Tibial nerve (tissue), 4 donors: ENCODE results near the gene ZNF616. TPM values are rescaled to one million over a fixed set of nuclear protein-coding genes. Genes with fewer than 3 reads are reported as not detected.

Experiments used
- DNase-seq, 2 donors: peaks; one replicate each; pipeline ENCODE4 v3.0.0-alpha.2; 2019; ENCODE audit warnings: low spot score in 2 of 2
- H3K27ac ChIP-seq, 4 donors: fragments of 200-600 bp; sonication (generic) in 3 of 4; one replicate each; pipeline ENCODE4 v1.5.1; 2017 to 2019; ENCODE audit warnings: mild to moderate bottlenecking in 1 of 4
- H3K27me3 ChIP-seq, 2 donors: fragments of 200-600 bp; sonication (generic) in 1 of 2; one replicate each; pipeline versions ENCODE4 v1.5.1 to v1.6.0; 2017 to 2019
- H3K36me3 ChIP-seq, 3 donors: fragments of 200-600 bp; sonication (generic); one replicate each; pipeline ENCODE4 v1.5.1; 2018 to 2019
- H3K4me1 ChIP-seq, 4 donors: fragments of 200-600 bp; sonication (generic) in 3 of 4; one replicate each; pipeline ENCODE4 v1.5.1; 2017 to 2019
- H3K4me3 ChIP-seq, 4 donors: fragments of 200-600 bp; sonication (generic) in 3 of 4; one replicate each; pipeline ENCODE4 v1.5.1; 2017 to 2019; ENCODE audit warnings: mild to moderate bottlenecking in 1 of 4, moderate library complexity in 1 of 4
- H3K9me3 ChIP-seq, 4 donors: fragments of 200-600 bp; sonication (generic) in 3 of 4; one replicate each; pipeline ENCODE4 v1.5.1; 2017 to 2019
- CTCF ChIP-seq, 5 experiments: fragments of 200-600 bp in 3 of 5; fragments of 450-650 bp in 2 of 5; sonication (generic) in 3 of 5; IDR thresholded peaks; one replicate each; pipeline ENCODE4 v1.5.1; 2016 to 2019; ENCODE audit warnings: antibody characterized with exemption in 5 of 5, mild to moderate bottlenecking in 3 of 5, moderate library complexity in 2 of 5
- EP300 ChIP-seq, 2 donors: sonication (generic); formaldehyde crosslinking; IDR thresholded peaks; one replicate each; pipeline ENCODE4 v1.6.1; 2017; ENCODE audit warnings: antibody characterized with exemption in 2 of 2, mild to moderate bottlenecking in 1 of 2
- POLR2A ChIP-seq, 2 donors: fragments of 450-650 bp; IDR thresholded peaks; one replicate each; pipeline ENCODE4 v1.6.1; 2017; ENCODE audit warnings: antibody characterized with exemption in 2 of 2, mild to moderate bottlenecking in 2 of 2, moderate library complexity in 2 of 2
- WGBS, 2 donors: methylation state at CpG; one replicate each; pipeline ENCODE4 v1.1.5; 2018; 5-methylcytosine and 5-hydroxymethylcytosine counted together
- total RNA-seq, 4 donors: library from RNA; depleted of rRNA; stranded (reverse); fragments of >200 nt; gene quantifications; one replicate each; pipeline ENCODE4 v1.1.0, GENCODE V29; 2016

ZNF616 gene
- total RNA-seq, 4 donors from 2014 or later: 5.4 to 18.0 (median 8.7) TPM

DNA sequence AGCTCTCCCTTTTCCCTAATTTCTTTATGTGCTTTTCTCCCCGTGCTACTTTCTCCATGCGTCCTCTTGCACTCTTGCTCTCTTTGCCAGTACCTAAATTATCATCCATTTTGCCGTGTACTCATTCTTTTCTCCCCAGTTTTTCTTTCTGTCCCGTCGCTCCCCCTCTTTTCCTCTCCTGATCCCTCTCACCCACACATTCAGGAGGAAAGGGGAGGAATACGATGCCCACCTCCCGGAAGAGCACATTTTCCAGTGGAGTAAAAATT, 821 bp downstream of the ZNF616 start:
- H3K9me3 ChIP-seq: no peaks in the 10 kb centered on the region
- peak overlapping the region; percentile 69 to 99 (median 91) for H3K27ac ChIP-seq
- 0% methylated on average over 7 of the region's 7 CpGs for WGBS, 2 donors
- peaks cover 0 to 9% (median 0%) of the 10 kb centered on the region in 3 donors for H3K36me3 ChIP-seq
- H3K4me1 ChIP-seq: peaks cover 0 to 27% (median 7%) of the 10 kb centered on the region in 4 donors
- H3K27me3 ChIP-seq: no peaks in the 10 kb centered on the region
- peak overlapping the region; percentile 62 to 96 (median 92) for H3K4me3 ChIP-seq
- DNase-seq: no peak
- no peak for TF ChIP-seq POLR2A (IDR thresholded peaks at IDR 0.05)

GRCh38 chr19:52138278-52138982, 1.3 kb downstream of the ZNF616 start:
- Histone ChIP-seq H3K9me3 (no peaks in the 10 kb centered on the region), H3K27ac (peak overlapping the region; percentile 69 to 99 (median 91)), H3K36me3 (peaks cover 0 to 12% (median 0%) of the 10 kb centered on the region in 3 donors), H3K4me1 (peaks cover 0 to 27% (median 7%) of the 10 kb centered on the region in 4 donors), H3K27me3 (no peaks in the 10 kb centered on the region), H3K4me3 (peak overlapping the region; percentile 62 to 96 (median 92))
- WGBS, 2 donors: 5% methylated on average over 14 of the region's 14 CpGs
- peak in 1 of 2 donors; percentile 7 for DNase-seq
- no peak for TF ChIP-seq POLR2A (IDR thresholded peaks at IDR 0.05)
- no peak for TF ChIP-seq EP300 (IDR thresholded peaks at IDR 0.05)
- no peak for TF ChIP-seq CTCF (IDR thresholded peaks at IDR 0.05)

- TF ChIP-seq POLR2A (IDR thresholded peaks at IDR 0.05): no peak
- no peak for TF ChIP-seq EP300 (IDR thresholded peaks at IDR 0.05)
- TF ChIP-seq CTCF (IDR thresholded peaks at IDR 0.05): no peak
- no peak for DNase-seq
- H3K9me3 ChIP-seq: peaks cover 16 to 99% (median 64%) of the 10 kb centered on the region in 4 donors
- no peak overlapping the region for H3K27ac ChIP-seq
- H3K36me3 ChIP-seq: peaks cover 9 to 100% (median 85%) of the 10 kb centered on the region in 3 donors
- no peak overlapping the region for H3K4me3 ChIP-seq
- no peaks in the 10 kb centered on the region for H3K27me3 ChIP-seq
- WGBS, 2 donors: 95 to 96% methylated on average over 3 of the region's 3 CpGs
- no peaks in the 10 kb centered on the region for H3K4me1 ChIP-seq
Observed at GRCh38 chr19:52120286-52120685, 19.5 kb downstream of the ZNF616 start.

- TF ChIP-seq EP300 (IDR thresholded peaks at IDR 0.05) (no peak), POLR2A (IDR thresholded peaks at IDR 0.05) (no peak), CTCF (IDR thresholded peaks at IDR 0.05) (no peak)
- H3K4me1 ChIP-seq: no peaks in the 10 kb centered on the region
- no peak overlapping the region for H3K27ac ChIP-seq
- H3K4me3 ChIP-seq: no peak overlapping the region
- peaks cover 7 to 80% (median 43%) of the 10 kb centered on the region in 3 donors for H3K36me3 ChIP-seq
- H3K27me3 ChIP-seq: no peaks in the 10 kb centered on the region
- H3K9me3 ChIP-seq: peaks cover 22 to 100% (median 77%) of the 10 kb centered on the region in 4 donors
- no peak for DNase-seq
- 95 to 97% methylated on average over 12 of the region's 12 CpGs for WGBS, 2 donors
Observed at GRCh38 chr19:52115526-52116053, 24.1 kb downstream of the ZNF616 start.

DNA sequence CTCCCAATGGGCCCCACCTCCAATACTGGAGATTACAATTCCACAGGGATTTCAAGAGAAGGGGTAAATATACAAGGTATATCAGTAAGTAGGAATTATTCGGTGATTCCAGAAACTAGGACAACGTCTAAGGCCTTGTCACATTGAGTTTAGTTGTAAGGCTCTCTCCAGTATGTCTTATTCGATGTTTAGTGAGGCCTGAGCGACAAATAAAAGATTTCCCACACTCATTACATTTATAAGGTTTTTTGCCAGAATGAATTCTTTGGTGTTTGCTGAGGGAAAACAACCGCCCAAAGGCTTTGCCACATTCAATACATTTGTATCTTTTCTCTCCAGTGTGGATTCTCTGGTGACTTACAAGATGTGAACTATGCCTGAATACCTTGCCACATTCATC, 25.0 kb downstream of the ZNF616 start:
- Histone ChIP-seq H3K27me3 (no peaks in the 10 kb centered on the region), H3K36me3 (peaks cover 7 to 71% (median 34%) of the 10 kb centered on the region in 3 donors), H3K4me3 (no peak overlapping the region), H3K4me1 (no peaks in the 10 kb centered on the region), H3K27ac (no peak overlapping the region), H3K9me3 (peaks cover 22 to 100% (median 73%) of the 10 kb centered on the region in 4 donors)
- TF ChIP-seq EP300 (IDR thresholded peaks at IDR 0.05) (no peak), POLR2A (IDR thresholded peaks at IDR 0.05) (no peak), CTCF (IDR thresholded peaks at IDR 0.05) (no peak)
- 96 to 100% methylated on average over 5 of the region's 5 CpGs for WGBS, 2 donors
- no peak for DNase-seq
